GM12873 (cell line): ENCODE data around the gene RALGAPA2.

Experiments
- TF ChIP-seq, protein P1 (sequence below): IDR thresholded peaks from 2 replicates; pipeline ENCODE4 v1.5.1; 2012; ENCODE audit warnings: low read depth, mild to moderate bottlenecking, moderate library complexity, low read length, control low read depth; ENCODE audit not compliant: insufficient read depth; ENCODE audit errors: missing control alignments

Gene RALGAPA2

DNA sequence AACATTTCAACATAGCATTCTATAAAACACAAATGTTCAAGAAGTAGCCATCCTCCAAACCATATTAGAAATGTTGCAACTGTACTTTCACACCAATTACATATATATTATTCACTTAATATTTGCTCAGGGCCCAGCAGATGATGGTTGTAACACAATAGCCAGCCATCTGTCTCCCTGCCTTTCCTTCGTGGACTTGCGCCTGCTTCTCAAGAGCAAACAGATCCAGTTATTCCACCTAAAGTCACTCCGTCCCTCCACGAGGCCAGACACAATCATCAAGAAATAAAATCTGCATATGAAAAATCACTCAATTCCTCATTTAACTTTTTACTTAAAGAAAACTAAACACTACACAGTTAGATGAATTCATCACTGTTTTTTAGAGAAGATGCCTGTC, 160.4 kb downstream of the RALGAPA2 start:
- TF ChIP-seq, protein P1, sequence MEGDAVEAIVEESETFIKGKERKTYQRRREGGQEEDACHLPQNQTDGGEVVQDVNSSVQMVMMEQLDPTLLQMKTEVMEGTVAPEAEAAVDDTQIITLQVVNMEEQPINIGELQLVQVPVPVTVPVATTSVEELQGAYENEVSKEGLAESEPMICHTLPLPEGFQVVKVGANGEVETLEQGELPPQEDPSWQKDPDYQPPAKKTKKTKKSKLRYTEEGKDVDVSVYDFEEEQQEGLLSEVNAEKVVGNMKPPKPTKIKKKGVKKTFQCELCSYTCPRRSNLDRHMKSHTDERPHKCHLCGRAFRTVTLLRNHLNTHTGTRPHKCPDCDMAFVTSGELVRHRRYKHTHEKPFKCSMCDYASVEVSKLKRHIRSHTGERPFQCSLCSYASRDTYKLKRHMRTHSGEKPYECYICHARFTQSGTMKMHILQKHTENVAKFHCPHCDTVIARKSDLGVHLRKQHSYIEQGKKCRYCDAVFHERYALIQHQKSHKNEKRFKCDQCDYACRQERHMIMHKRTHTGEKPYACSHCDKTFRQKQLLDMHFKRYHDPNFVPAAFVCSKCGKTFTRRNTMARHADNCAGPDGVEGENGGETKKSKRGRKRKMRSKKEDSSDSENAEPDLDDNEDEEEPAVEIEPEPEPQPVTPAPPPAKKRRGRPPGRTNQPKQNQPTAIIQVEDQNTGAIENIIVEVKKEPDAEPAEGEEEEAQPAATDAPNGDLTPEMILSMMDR: no peak

DNA sequence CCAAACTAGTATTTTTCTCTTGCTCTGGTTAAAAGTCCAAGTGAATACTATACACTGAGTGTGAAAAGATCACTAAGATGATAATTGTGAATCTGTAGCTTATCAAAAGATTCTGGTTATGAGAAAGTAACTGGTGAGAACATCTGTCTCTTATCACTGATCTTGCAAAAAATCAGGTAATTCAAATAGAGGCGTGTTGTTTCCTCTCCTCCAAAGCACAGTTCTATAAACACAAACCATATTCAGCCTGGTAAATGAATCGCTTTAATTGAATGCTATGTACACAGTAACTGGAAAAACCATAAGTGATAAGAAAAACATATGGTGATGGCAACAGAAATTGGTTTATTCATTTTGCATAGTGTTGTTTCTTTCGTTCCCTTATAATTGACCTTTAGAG, 161.0 kb downstream of the RALGAPA2 start:
- TF ChIP-seq, protein P1: no peak

DNA sequence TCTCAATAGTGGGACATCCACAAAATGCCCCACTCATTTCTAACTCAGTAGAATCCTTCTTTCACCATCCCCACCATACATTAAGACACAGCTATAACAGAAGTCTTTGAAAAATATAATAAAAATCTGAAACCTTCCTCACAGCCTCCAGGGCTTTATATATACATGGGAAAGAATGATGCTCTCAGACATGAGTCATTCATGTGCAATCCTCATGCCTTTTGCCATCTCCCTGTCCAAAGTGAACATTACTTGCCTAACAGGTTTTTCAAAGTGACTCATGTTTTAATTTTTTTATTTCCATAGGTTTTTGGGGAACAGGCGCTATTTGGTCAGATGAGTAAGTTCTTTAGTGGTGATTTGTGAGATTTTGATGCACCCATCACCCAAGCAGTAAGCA, 162.7 kb downstream of the RALGAPA2 start:
- TF ChIP-seq, protein P1: no peak

DNA sequence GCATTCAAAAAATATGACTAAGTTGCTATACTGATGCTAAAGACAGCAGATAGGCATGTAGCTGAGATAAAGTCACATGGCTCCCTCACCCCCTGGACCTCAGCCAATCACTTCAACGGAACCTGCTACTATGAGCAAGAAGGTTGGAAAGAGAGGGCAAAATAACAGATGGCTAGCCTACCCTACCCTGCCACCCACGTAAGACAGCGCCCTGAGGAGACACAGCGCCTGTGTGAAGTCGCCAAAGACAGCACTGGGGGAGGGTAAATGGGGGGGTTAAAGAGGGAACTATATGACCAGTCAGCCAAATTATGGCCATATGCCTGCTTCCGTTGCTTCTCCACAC, 163.2 kb downstream of the RALGAPA2 start:
- TF ChIP-seq, protein P1: no peak

DNA sequence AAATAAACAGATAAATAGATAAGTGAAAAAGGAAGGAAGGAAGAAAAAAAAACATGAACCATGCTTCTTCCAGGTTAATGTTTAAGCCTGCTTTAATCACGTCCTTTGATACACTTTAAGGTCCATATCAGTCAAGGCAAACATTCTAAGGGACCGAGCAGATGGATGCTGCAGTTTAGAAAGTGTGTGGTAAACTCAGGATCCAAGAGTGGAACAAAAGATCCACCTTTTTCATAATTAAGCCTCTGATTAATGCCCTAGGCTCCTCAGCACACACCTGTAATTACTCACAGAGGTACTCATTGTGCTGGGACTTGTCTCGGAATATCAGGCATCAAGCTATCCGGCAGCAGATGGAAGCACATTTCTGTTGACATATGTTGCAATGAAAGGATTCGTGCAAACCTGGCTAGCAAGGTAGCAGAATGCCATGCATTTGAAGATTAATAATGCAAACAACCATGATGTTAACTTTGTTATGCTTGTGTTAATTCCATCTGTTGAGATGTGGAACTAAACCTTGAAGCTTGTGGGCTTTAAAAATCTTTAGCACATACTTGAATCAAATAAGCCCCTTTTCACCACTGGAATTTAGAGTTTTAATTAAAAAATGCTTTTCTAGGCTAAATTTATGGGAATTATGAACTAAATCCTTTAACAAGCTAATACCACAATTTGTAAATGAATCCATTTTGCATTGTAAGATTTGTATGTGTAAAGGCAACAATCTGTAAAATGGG, 163.7 kb downstream of the RALGAPA2 start:
- TF ChIP-seq, protein P1: no peak

DNA sequence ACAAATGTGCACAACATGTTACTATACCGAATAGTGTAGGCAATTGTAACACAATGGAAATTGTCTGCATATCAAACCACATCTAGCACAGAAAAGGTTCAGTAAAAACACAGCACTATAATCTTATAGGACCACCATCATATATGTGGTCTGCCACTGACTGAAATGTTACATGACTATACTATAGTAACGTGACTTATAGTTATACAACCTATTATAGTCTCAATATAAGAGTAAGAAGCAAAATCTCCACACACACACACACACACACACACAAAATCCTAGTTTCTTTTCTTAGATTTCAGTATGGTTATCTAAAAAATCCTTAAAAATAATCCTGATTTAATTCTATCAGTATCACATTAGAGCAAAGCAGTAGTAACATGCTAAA, 164.6 kb downstream of the RALGAPA2 start:
- TF ChIP-seq, protein P1: no peak

DNA sequence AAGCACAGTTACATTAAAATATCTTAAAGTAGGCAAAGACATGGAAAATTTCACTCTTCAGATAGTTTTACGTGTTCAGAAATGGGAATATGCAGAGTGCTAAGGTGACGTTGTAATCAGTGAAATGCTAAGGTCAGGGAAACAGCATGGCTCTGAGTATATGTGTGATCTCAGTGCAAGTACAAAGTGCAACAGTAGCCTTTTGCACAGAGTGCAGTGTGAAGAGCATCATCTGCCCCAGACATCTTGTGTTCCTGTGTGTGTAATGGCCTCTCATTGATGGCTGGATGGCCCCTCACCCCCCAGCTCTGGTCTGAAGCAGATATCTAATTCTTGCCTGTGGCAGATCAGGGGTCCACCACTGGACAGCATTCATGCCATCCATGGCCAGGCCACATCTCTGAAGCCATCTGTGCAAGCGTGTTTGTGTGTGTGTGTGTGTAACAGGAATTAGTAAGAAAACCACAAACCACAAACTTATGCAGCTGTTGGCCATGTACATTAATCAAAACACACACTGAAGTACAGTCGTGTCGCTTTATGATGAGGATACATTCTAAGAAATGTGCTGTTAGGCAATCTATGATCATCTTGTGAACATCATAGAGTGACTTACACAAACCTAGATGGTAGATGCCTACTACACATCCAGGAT, 165.1 kb downstream of the RALGAPA2 start:
- TF ChIP-seq, protein P1: no peak
